Measurements from ENCODE around the gene ZCCHC24.

DNA sequence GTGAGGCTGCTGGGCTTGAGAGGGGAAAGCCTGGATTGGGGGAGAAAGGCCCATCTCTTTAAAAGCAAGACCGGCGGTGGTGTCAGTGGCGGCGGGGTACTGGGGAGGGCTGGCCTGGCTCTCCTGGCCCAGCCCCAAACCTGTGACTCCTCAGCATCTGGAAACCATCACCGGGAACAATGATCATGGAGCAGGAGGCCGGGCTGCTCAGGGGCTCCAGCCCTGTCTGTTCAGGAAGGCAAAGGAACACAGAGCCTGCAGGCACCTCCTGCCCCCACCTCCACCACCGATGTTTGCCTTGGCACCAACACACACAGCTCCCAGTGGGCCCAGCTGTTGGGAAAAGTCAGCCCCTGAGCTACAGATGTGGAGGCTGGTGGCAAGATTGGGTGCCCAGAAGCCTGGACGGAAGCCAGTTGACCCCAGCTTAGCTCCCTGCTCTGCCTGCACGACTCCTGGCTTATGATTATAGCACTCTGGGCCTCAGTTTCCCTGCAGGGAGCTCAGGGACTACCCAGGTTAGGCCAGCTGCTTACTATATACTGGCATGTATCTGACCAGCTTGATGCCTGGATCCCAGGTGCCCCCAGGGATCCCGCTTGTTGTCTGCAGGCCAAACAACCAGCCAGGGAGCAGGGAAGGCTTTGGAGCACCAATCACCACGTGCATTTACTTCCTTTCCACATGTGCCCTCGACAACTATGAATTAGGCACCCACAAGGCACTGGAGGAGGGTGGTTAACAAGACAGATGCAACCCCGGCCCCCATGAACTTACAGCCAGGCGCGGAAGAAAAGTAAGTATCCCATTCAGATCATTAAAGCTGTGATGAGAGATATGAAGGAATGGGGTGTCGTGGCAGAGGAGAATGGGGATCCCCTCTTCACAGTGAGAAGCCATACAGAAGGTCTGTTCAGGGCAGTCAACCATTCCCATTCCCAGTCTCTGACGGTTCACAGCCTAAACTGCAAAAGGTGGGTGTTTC lies 37.3 kb downstream of the ZCCHC24 start:
- TF ChIP-seq, protein P1, sequence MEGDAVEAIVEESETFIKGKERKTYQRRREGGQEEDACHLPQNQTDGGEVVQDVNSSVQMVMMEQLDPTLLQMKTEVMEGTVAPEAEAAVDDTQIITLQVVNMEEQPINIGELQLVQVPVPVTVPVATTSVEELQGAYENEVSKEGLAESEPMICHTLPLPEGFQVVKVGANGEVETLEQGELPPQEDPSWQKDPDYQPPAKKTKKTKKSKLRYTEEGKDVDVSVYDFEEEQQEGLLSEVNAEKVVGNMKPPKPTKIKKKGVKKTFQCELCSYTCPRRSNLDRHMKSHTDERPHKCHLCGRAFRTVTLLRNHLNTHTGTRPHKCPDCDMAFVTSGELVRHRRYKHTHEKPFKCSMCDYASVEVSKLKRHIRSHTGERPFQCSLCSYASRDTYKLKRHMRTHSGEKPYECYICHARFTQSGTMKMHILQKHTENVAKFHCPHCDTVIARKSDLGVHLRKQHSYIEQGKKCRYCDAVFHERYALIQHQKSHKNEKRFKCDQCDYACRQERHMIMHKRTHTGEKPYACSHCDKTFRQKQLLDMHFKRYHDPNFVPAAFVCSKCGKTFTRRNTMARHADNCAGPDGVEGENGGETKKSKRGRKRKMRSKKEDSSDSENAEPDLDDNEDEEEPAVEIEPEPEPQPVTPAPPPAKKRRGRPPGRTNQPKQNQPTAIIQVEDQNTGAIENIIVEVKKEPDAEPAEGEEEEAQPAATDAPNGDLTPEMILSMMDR (IDR thresholded peaks at IDR 0.05), result no peak
- no peak for TF ChIP-seq POLR2A (IDR thresholded peaks at IDR 0.05)

Data from testis (tissue), 2 donors.